GM19455 (cell line): ENCODE measurements around the gene ZNF813.
A peak's percentile ranks its signal among the peaks of the same experiment; 100 is the strongest.

ENCODE experiments used
- ATAC-seq: cut with Tn5 transposase; IDR thresholded peaks from one replicate; pipeline ENCODE4 v1.9.1; 2021; ENCODE audit not compliant: unreplicated experiment

Gene ZNF813

DNA sequence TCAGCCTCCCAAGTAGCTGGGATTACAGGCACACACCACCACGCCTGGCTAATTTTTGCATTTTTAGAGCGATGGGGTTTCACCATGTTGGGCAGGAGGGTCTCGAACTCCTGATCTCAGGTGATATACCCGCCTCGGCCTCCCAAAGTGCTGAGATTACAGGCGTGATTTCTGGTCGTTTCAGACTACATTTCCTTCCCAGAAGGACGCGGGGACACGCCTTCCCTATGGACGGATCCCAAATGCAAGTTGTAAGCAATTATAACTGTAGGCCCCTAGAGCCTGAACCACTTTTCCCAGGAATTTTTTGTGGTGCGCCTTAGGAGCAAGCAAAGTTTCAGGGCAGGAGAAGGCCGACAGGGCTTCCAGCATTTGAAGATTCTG, 52.6 kb downstream of the ZNF813 start:
- no peak for ATAC-seq

DNA sequence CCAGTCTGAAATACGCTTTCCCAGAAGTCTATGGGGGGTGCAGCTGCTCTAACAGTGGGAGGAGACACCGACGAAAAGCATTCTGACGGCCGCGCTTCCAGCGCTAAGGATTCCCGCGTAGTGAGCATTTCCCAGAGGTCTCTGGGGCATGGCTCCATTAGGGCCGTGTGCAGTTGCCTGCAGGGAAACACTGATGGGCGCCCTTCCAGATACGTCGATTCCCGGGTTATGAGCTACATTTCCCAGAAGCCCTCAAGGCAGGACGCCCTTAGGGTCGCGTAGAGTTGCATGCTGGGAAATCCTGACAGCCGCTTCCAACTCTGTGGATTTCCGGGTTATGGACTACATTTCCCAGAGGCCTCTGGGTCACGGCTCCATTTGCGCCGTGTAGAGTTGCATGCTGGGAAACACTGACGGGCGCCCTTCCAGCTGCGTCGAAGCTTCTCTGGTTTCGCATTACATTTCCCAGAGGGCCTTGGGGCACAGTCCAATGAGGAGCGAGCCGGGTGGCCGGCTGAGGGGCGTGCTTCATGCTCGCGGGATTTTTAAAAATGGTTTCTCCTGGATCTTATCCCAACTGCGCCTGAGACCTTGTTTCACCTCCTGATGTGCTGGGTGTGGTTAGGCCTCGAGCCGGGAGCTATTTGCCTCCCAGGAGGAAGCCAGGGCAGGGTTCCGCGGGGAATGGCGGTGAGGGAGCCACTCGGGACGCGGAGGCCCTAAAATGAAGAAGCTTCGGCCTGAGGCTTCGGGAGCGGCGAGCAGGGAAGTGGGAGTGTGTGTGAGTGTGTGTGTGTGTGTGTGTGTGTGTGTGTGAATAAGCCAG, 53.2 kb downstream of the ZNF813 start:
- peak; percentile 88 for ATAC-seq

DNA sequence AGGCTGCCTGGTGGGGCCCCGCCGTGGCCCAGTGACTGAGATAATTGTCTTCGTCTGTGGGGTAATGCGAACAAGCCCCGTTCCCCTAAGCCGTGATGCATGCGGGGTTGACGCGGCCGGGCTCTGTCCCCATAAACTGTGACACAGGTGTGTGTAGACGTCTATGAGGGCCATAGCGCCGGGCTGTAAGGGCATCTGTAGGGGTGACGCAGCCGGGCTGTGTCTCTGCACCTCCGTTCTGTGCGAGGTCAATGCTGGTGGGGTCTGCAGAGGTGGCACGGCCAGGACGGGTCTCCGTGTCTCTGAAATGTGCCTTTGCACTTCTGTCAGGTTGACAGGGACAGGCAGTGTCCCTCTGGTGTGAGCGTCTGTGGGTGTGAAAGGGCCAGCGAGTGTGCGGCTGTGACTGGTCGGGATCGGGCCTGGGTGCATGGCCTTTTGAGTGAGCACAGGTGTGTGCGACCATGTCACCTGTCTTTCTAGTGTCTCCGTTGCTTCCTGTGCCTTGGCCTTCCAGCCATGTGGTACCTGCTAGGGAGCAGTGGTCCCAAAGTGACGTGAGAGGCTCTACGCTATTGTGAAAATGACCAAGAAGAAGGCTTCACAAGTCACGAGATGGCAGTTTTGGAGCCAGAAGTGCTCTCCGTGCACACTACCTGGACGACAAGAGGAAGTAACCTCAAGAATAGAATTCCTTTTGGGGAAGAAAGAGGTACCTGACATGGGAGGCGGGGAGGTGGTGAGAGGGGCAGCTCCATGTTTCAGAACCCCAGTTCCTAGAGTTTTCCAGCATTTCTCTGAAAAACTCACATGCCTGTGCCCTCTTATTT, 54.1 kb downstream of the ZNF813 start:
- ATAC-seq, result no peak

DNA sequence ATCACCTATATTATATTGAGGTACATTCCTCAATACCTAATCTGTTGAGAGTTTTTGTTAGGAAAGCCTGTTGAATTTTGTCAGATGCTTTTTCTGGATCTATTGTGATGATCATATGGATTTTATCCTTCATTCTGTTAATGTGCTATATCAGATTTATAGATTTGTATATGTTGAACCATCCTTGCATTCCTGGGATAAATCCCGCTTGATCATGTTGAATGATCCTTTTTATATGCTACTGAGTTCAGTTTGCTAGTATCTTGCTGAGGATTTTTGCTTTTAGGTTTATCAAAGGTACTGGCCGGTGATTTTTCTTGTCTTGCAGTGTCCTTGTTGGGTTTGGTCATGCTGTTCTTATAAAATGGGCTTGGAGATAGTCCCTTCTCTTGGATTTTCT, 58.4 kb downstream of the ZNF813 start:
- ATAC-seq, result no peak

DNA sequence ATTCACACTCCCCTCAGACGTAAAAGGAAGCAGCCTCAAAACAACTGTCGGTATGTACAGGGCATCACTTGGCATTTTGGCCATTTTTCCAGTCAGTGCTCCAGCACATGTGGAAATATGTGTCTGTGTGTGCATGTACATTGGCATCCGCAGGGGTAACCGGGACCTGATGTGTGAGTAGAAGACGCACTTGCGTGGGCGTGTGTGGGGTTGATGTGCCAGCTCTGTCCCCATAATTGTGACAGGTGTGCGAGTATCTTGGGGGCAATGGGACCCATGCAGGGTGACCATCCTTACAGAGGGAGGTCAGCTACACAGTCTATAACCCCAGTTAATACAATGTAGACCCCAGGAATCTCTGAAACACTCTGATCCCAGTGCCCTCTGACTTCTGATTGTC, 63.1 kb downstream of the ZNF813 start:
- no peak for ATAC-seq

DNA sequence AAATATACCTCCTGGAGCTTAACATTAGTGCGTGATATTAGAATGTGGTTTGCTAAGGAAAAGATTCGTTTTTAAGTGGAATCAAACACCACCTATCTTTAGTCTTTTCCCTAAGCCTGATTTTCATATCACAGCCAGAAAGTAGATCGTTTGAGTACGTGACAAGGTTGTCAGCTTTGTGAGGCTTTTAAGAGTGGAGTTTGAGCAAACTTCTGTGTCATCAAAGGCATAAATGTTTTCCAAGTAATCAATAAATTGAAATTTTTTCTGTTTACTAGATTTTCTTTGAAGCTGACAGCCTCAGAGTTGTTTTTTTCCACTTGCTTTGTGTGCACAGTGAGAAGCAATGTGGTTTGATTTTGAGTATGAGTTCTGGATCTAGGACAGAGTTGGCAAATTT, 63.9 kb downstream of the ZNF813 start:
- no peak for ATAC-seq

DNA sequence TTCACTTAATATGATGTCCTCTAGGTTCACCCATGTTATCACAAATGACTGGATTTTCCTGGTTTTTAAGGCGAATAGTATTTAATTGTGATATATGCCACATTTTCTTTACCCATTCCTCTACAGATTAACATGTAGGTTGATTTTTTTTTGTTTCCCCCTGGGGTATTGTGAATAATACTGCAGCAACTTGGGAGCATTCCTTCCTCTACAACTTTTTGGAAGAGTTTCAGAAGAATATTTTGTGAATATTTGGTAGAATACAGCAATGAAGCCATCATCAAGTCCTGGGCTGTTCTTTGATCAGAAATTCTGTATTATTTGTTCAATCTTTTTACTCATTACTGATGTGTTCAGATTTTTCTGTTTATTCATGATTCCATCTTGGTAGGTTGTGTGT, 64.8 kb downstream of the ZNF813 start:
- no peak for ATAC-seq

DNA sequence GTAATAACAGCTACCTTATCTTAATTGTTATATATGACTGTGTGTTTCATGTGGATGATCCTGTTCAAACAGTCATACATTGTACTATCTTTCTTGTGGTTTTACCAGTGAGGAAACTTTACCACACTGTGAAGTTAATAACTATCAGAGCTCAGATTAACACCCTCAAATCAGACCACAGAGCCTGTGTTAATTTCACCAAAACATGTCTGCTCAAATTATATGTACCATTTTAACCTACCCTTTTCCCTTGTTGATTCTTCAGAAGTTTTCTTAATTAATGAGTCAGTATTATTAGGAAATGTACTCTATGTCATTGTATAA, 68.7 kb downstream of the ZNF813 start:
- no peak for ATAC-seq

DNA sequence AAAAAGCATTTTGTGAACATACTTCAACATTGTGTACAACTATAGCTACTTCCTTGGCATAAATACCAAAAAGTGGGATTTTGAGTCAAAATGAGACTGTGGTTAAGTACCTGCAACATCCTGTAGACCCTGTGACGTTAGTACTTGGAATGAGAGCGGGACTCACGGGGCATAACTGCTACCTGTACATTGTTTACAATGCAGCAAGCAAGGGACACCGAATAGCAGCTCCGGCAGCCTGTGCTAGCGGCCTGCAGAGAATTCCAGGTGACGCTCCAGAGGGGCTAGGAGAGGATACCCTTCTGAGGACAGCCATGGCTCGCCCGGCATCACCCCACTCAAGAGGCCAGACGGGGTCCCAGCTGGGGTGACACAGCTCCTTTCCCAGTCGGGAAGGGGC, 69.6 kb downstream of the ZNF813 start:
- ATAC-seq, result peak; percentile 22

DNA sequence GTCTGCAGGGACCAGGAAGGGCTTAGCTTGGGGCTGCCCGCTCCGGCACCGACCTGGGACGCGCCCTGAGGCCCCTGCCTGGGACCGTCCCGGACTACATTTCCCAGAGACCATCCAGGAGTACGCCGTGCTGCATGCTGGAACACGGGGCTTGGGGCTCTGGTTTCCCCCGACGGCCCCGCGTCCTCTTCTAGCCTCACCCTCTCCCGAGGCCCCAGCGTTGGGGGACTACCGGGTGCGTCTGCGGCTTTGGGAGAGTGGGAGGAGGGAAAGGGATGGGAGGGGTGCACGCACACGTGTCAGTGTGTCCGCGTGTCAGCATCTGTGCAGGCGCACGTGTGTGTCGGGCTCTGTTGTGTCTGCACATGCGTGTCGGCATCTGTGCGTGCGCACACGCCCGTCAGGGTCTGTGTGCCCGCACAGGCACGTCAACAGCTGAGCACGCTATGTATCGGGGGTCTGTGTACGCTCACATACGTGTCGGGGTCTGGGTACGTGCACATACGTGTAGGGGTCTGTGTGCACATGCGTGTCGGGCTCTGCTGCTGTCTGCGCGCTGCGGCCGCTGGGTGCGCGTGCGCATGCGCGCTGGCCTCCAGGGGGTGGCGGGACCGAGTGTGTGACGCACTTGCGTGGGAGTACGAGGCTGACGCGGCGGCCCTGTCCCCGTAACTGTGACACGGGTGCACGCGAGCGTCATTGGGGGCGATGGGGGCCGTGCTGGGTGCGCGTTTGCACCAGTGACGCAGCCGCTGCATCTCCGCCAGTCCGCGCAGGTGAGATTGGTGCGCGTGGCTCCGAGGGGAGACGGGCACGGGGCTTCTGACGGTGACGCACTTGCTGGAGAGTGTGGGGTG, 70.2 kb downstream of the ZNF813 start, which contains the start of gene ZNF331:
Gene ZNF331, plus strand, starts transcription at position 625 of the 857 bp plus-strand sequence. CDS start 31,232 bp downstream, outside the sequence.
- peak; percentile 69 for ATAC-seq

DNA sequence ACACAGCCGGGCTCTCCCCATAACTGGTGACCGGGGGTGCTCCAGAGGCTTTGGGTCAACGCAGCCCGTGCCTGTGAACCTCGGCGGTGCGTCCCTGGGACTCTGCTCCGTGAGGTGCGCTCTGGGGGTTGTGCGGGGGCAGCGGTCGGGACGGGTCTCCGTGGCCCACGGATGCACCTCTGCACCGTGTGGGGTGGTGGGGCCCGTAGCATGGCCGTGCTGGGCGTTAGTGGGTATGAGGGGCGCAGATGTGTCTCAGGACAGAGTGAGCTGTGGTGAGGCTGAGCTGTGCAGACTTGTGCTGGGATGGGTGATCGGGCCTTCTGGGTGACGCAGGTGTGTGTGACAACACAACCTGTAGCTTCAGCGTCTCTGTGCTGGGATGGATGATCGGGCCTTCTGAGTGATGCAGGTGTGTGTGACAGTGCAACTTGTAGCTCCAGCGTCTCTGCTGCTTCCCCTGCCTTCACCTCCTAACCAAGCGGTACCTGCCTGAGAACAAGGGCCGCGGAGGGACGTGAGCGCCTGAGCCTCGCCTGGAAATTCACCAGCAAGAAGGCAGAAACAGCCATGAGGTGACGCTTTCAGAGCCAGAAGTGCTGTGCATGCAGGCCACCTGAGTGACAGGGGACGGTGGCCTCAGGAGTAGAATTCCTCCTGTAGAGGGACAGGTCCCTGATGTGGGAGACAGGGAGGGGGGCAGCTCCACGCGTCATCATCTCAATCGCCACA, 71.0 kb downstream of the ZNF813 start:
- ATAC-seq, result no peak

DNA sequence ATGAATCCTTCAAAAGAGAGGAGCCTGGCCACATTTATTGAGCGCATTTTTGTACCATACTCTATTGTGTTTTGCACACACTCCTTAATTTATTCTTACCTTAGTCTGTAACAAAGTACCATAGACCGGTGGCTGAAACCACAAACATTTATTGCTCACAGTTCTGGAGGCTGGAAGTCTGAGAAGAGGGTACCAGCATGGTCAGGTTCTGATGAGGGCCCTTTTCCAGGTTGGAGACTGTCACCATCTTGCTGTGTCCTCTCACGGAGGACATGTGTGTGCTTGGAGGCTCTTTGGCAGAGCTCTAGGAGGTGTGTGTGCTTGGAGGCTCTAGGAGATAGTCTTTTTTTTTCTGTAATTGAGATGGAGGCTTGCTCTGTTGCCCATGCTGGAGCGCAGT, 72.6 kb downstream of the ZNF813 start:
- no peak for ATAC-seq

DNA sequence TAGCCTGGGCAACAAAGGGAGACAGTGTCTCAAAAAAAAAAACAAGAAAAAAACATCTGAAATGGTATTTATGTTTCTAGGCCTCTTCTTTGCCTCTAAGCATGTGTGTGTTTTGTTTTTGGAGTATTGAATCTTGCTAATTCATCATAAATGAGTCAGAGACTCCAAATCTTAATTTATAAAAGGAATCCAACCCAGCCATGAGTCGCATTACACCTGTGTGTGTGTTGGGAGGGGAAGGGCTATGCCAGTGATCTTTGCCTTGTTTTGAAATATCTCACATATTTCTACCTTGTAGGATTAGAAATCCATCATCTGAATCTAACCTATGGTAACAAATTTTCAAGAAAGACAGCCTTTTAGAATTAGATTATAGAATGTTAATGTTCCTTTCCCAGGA, 74.4 kb downstream of the ZNF813 start:
- no peak for ATAC-seq

DNA sequence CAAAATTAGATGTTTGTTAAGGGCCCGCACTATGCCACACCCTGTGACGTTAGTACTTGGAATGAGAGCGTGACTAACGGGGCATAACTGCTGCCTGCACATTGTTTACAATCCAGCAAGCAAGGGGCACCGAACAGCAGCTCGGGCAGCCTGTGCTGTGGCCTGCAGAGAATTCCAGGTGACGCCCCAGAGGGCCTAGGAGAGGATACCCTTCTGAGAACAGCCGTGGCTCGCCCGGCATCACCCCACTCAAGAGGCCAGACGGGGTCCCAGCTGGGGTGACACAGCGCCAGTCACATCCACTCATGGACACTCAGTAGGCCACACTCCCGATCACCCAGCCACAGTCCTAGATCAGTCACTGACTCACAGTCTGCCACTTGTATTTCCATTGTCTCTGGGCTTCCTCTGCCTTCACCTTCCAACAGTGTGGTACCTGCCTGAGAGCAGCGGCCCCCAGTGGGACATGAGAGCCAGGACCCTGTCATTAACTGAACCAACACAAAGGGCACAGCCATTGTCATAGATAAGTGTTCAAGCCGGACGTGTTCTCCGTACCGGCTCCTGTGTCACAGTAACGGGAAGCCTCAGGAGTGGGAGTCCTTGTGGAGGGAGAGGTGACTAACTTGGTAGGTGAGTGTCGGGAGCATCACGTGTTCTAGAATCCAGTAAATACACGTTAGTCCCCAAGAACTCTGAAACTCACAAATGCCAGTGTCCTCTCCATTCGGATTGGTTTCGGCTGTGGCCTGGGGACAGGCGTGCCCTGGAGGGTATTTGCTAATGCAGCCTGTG, 77.9 kb downstream of the ZNF813 start:
- no peak for ATAC-seq
